ENCODE data around the gene PNKD.

The PNKD gene

DNA sequence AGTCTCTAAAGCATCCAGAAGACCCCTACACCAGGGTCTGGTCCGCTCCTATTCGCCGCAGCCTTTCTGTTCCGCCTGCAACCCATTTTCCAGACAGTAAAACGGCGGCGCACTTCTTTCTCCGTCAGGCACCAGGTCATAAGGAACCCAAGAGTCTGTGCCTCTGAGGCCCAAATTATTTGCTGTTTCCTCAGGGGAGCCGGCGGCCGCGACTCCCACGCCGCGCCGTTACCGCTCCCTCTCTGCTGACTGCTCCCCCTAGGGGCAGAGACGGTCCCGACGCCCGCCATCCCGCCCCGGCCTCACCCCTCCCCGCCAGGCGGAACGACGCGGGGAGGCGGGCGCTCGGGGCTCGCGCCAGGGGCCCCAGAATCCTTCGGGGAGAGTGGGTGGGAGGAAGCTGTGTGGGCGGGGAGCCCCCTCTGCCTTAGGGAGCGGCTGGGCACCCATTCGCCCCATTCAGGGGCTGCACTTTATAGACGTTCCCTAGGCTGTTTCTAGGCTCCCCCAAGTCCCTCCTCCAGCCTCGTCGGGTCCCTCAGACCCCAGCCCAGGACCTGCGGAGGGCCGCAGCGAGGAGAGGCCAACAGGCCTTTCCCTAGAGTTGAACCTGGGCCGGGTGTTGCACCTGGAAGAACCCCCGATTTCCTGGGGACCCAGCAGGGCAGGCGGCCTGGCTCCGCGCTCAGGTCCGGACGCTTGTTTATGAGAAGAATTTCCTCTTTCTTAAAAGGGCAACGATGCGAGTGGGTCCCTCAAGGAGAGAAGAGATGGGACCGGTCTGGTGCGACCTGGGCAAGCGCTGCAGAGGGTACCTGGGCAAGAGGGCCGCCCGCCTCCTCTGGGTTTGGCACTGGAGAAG, 125.7 kb downstream of the PNKD start:
- DNase-seq (ENCODE audit: low spot score), result peak; percentile 94
